Prostate gland (tissue), 2 donors: ENCODE results near the gene MATK. TPM values are rescaled to one million over a fixed set of nuclear protein-coding genes. Genes with fewer than 3 reads are reported as not detected.

ENCODE experiments used
- DNase-seq: peaks from one replicate; pipeline ENCODE4 v3.0.0-alpha.2; 2019; ENCODE audit warnings: low spot score
- H3K27ac ChIP-seq, 2 donors: fragments of 200-600 bp; sonication (generic); 2 replicates each; pipeline ENCODE4 v1.5.1; 2017 to 2019
- H3K27me3 ChIP-seq: fragments of 200-600 bp; sonication (generic); replicated peaks from 2 replicates; pipeline ENCODE4 v1.5.1; 2019; ENCODE audit not compliant: insufficient read depth
- H3K36me3 ChIP-seq, 2 donors: fragments of 200-600 bp; sonication (generic); 1 replicate in 1 of 2; 2 replicates in 1 of 2; pipeline versions ENCODE4 v1.5.1 to v1.8.1; 2017 to 2019
- H3K4me1 ChIP-seq: fragments of 200-600 bp; sonication (generic); replicated peaks from 2 replicates; pipeline ENCODE4 v1.5.1; 2019
- H3K4me3 ChIP-seq, 2 donors: fragments of 200-600 bp; sonication (generic); 2 replicates each; pipeline ENCODE4 v1.5.1; 2017 to 2019
- H3K9me3 ChIP-seq: fragments of 200-600 bp; sonication (generic); 2 replicates; pipeline ENCODE4 v1.5.1; 2017
- CTCF ChIP-seq, 4 experiments: fragments of 200-600 bp in 2 of 4; fragments of 450-650 bp in 2 of 4; sonication (generic) in 2 of 4; IDR thresholded peaks; 1 replicate in 3 of 4; 2 replicates in 1 of 4; pipeline ENCODE4 v1.5.1; 2016 to 2019; ENCODE audit warnings: antibody characterized with exemption in 4 of 4, mild to moderate bottlenecking in 2 of 4, moderate library complexity in 2 of 4
- POLR2A ChIP-seq: fragments of 450-650 bp; IDR thresholded peaks from one replicate; pipeline ENCODE4 v1.6.1; 2016; ENCODE audit warnings: antibody characterized with exemption, mild to moderate bottlenecking
- POLR2AphosphoS5 ChIP-seq: sonication (generic); formaldehyde crosslinking; IDR thresholded peaks from one replicate; pipeline ENCODE4 v1.6.1; 2017; ENCODE audit warnings: antibody characterized with exemption
- WGBS: methylation state at CpG from one replicate; pipeline ENCODE4 v1.1.5; 2018; 5-methylcytosine and 5-hydroxymethylcytosine counted together
- intact Hi-C: fragments of 100-400 bp; cut with DNase I; formaldehyde crosslinking; loops from one replicate; pipeline ENCODE4 v1.14.2; 2022
- total RNA-seq, 2 donors: library from RNA; depleted of rRNA; stranded (reverse); fragments of >200 nt; gene quantifications; one replicate each; pipeline ENCODE4 v1.1.0, GENCODE V29; 2016

The MATK gene
- total RNA-seq, 2 donors from 2014 or later: 1.9 to 4.4 TPM

DNA sequence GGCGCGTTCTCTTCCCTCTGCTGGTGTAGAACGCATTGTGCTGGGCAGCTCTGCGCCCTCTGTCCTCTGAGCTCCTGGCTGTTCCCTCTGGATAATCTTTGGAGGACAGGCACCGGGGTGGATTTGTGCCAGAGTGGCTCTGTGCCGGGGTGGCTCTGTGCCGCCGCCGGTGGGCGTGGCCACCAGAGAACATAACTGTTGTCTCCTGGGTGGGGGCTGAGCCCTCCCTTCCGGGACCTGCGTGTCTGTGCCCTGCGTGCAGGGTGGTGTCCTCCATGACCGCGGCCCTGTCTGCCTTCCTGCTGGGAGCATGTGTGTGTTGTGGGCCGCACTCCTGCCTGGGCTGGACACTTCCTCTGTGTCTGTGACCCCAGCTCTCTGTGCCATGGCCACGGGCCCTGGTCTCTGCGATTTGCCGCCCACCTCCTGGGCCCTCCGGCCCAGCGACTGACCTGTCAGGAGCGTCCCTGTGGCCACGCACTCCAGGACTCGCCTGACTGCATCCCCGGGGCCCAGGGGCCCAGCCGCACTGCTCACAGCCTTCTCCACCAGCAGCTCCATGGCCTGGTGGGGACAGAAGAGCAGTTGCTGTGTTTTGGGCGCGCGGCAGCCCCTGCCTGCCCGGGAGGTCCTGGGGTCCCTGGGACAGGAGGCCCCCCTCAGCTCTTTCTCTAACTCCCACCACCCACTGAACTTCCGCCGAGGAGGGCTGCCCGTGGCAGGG lies 22.4 kb upstream of the MATK start:
- intact Hi-C loops: no loop called here
- Histone ChIP-seq H3K4me1 (no peaks in the 10 kb centered on the region), H3K36me3 (no peaks in the 10 kb centered on the region), H3K9me3 (no peaks in the 10 kb centered on the region), H3K27me3 (no peaks in the 10 kb centered on the region), H3K4me3 (no peak overlapping the region), H3K27ac (no peak overlapping the region)
- TF ChIP-seq CTCF (IDR thresholded peaks at IDR 0.05) (no peak), POLR2A (no peak), POLR2AphosphoS5 (no peak)
- WGBS: 64% methylated on average over 33 of the region's 33 CpGs
- DNase-seq: peak; percentile 17

GRCh38 chr19:3807574-3808354 lies 21.6 kb upstream of the MATK start:
- DNase-seq: no peak
- TF ChIP-seq POLR2AphosphoS5: no peak
- TF ChIP-seq CTCF (IDR thresholded peaks at IDR 0.05): no peak
- no peak for TF ChIP-seq POLR2A
- no peaks in the 10 kb centered on the region for H3K9me3 ChIP-seq
- H3K27me3 ChIP-seq: no peaks in the 10 kb centered on the region
- H3K4me3 ChIP-seq: no peak overlapping the region
- no peaks in the 10 kb centered on the region for H3K36me3 ChIP-seq
- intact Hi-C loops: no loop called here
- no peak overlapping the region for H3K27ac ChIP-seq
- H3K4me1 ChIP-seq: no peaks in the 10 kb centered on the region
- 97% methylated on average over 35 of the region's 35 CpGs for WGBS

DNA sequence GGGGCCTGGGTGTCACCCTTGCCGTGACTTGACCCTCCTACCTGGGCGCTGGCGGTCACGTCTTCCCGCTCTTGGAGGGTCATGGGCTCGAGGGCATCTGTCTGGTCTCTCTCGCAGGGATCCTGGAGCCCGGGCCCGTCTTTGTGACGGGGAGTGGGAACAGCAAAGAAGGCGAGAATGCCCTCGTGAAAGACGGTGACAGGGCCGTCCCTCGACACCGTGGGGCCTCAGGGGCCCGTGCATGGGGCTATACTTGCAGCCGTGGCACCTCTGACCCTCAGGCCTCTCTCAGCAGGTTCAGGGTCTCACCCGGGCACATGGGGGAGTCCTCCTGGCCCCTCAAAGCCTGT lies 20.9 kb upstream of the MATK start:
- Histone ChIP-seq H3K36me3 (no peaks in the 10 kb centered on the region), H3K9me3 (no peaks in the 10 kb centered on the region), H3K27me3 (no peaks in the 10 kb centered on the region), H3K4me3 (no peak overlapping the region), H3K27ac (no peak overlapping the region), H3K4me1 (no peaks in the 10 kb centered on the region)
- intact Hi-C loops: no loop called here
- 70% methylated on average over 19 of the region's 19 CpGs for WGBS
- no peak for DNase-seq
- TF ChIP-seq POLR2AphosphoS5: no peak
- no peak for TF ChIP-seq POLR2A
- TF ChIP-seq CTCF (IDR thresholded peaks at IDR 0.05): no peak

DNA sequence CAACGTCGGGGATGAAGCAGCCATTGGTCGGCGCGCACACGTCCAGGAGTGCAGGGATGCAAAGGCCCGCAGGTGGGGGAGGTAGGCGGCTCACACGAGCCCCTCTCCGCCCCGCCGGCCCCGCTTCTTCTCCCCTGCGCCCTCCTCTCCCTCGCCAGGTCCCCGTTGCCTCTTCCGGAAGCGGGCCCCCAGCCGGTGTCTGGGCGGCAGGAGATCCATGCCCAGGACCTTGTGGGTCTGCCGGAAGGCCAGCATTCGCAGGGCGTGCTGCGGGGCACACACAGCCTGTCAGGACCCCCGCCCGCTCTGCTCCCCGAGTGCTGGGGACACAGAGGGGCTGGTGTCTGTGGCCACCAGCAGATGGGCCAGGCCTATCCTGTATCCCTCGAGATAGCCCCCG lies 19.7 kb upstream of the MATK start:
- H3K4me3 ChIP-seq: no peak overlapping the region
- H3K36me3 ChIP-seq: no peaks in the 10 kb centered on the region
- no peak for TF ChIP-seq POLR2AphosphoS5
- no peak for TF ChIP-seq CTCF (IDR thresholded peaks at IDR 0.05)
- TF ChIP-seq POLR2A: no peak
- intact Hi-C loops: no loop called here
- 90% methylated on average over 29 of the region's 29 CpGs for WGBS
- no peaks in the 10 kb centered on the region for H3K9me3 ChIP-seq
- no peaks in the 10 kb centered on the region for H3K27me3 ChIP-seq
- no peak for DNase-seq
- no peak overlapping the region for H3K27ac ChIP-seq
- no peaks in the 10 kb centered on the region for H3K4me1 ChIP-seq

- intact Hi-C loops: no loop called here
- H3K4me3 ChIP-seq: no peak overlapping the region
- H3K9me3 ChIP-seq: no peaks in the 10 kb centered on the region
- H3K4me1 ChIP-seq: no peaks in the 10 kb centered on the region
- TF ChIP-seq CTCF (IDR thresholded peaks at IDR 0.05) (no peak), POLR2A (no peak), POLR2AphosphoS5 (no peak)
- H3K27me3 ChIP-seq: no peaks in the 10 kb centered on the region
- no peak overlapping the region for H3K27ac ChIP-seq
- DNase-seq: no peak
- WGBS: 82% methylated on average over 13 of the region's 13 CpGs
- H3K36me3 ChIP-seq: no peaks in the 10 kb centered on the region
Observed at GRCh38 chr19:3804429-3804828, 18.2 kb upstream of the MATK start.
